GM19193 (cell line): Measurements from ENCODE around the gene STX1A.

Experiments
- POLR2A ChIP-seq: IDR thresholded peaks from 4 replicates; pipeline ENCODE4 v1.6.1; 2011; ENCODE audit not compliant: insufficient read depth, insufficient read length; ENCODE audit errors: extremely low read depth

The STX1A gene

DNA sequence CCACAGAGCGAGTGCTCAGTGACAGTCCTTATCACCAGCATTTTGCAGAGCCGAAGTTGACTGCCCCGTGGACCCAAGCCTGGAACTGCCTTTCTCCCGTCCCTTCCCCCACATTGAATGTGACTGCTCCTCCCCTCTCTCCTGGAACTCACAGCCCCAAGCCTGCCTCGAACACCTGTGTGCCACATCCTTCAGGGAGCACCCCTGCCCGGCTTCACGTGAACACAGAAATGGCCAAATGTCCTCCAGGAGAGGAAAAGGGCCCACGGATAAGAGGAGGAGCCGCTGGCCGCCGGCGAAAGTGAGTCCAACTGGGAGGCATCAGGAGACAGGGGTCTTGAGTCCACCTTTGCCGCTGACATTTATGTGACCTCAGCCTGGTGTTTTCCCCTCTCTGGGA lies 16.2 kb downstream of the STX1A start:
- no peak for TF ChIP-seq POLR2A

DNA sequence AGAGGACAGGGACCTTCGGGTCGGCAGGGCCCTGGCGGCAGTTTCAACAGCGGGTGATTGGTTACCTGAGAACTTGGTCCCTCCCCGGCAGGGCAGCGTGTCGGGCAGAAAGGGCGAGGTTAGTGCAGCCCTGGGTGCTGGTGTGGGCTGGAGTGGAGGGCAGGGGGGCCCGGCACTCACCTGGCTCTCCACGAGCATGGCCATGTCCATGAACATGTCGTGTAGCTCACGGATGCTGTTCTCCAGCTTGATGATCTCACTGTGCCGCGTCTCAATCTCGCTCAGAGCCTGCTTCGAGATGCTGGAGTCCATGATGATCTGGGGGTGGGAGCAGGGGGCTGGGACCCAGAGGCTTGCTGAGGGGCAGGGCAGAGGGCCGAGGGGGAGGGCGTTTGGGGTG lies 16.8 kb downstream of the STX1A start:
- TF ChIP-seq POLR2A = no peak

DNA sequence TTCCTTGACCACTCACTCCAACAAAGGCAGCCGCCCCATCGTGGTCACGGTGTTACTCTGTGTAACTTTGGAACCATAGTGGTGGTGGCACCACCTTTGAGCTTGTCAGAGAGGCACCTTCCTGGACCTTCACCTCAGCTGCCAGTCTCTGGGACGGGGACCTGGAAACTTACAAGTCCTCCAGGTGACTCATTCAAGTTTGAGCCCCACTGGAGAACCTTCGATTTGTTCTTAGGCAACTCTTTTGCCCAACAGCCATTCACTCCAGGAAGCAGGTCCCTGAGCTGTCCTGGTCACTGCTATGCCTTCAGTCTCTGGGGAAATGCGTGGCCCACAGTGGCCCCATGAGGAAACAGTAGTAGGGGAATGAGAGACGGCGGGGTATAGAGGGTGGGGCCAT lies 17.2 kb downstream of the STX1A start:
- no peak for TF ChIP-seq POLR2A

DNA sequence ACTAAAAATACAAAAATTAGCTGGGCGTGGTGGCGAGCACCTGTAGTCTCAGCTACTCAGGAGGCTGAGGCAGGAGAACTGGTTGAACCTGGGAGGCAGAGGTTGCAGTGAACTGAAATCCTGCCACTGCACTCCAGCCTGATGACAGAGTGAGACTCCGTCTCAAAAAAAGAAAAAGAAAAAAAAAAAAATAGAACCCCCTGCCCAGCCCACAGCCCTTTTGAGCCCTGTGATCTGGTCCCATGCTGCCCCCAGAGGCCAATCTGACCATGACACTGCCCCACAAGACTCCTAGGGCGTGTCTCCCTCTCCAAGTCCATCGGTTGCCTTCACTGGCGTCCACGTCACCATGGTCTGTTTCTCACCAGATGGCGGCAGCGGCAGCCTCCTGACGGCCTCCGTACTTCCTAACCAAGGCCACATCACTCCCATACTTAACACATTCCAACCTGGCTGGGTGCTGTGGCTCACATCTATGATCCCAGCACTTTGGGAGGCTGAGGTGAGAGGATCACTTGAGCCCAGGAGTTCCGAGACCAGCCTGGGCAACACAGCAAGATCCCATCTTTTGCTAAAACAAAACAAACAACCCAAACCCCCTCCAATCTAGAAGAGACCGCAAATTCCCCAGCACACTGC lies 18.0 kb downstream of the STX1A start:
- no peak for TF ChIP-seq POLR2A

DNA sequence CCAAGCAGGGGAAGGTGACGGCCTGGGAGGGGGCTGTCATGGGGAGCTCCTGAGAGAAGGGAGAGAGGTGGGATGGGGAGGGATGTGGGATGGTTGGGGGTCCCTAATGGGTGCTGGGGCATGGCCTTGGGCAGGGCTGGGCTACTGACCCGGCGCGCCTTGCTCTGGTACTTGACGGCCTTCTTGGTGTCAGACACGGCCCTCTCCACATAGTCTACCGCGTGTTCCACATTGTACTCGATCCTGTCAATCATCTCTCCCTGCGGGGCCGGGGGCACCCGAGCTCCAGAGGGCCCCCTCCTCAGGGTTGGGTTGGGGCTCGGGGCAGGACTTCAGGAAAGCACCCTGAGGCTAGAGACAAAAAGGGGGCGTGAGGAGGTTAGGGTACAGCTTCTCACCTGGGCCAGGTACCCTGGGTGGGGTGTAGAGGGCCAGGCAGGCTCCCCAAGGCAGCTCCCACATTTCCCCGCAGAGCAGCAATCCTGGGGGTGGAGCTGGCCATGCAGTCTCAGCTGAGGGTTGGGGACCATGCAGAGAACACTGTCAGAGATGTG lies 18.8 kb downstream of the STX1A start:
- no peak for TF ChIP-seq POLR2A

DNA sequence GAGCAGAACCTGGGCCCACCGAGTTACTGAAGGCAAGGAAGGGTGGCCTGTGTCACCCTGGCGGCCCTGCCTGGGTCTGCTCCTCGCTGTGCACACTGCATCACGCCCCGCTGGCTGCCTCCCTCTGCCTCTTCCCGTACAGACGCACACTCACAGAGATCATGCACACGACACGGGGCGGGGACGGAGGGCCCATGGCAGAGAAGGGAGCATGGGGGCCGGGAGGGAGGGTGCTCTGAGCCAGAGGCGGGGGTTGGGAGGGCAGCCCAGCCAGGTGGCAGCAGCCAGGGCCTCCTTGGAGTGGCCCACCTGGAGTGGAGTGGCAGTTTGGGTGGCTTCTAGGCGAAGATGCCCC lies 19.4 kb downstream of the STX1A start:
- no peak for TF ChIP-seq POLR2A

DNA sequence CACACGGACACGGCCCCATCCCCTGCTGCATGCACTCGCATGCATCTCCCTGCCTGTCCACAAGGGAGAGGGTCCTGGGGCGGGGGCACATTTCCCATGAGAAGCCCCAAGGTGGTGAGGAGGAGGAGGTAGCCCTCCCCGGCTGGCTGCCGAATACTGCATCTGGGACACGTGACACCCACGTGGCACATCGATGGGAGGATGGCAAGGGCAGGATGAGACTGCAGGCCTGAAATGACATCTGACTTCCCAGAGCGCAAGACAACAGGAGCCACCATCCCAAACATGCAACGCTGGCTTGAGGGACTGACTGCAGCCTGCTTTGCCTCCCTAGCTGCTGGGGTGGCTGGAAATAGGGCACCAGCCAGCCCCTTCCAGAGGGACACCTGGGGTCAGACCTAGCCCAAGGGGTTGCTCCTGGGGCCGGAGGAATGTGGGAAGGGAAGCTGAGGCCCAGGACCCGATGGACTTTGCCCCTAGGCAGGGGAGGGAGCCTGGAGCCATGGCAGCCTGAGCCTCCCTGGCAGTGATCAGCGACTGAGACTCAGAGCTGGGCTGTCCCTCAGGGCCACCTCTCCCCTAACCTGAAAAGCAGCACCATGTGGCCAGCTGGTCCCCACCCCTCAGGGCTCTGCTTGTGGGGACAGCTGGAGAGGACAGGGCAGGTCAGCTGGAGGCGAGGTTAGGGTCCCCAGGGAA lies 19.9 kb downstream of the STX1A start:
- TF ChIP-seq POLR2A = no peak

DNA sequence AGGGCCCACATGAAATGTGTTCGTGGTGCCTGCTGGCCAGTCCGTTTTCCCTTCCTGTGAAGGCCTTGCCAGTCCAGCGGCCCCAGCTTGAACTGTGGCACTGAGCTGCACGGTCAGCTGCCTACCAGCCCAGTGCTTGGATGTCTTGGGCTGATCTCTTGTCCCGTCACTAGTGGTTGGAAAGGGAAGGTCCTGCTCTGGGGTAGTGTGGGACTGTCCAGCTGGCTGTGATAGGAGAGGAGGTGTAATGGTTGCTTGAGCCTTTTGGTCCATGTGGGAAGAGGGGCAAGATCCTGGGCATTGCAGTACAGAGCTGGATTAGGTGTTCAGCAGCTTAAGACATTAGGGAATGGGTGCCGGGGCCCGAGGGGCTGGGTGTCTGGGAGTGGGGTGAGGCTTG lies 21.1 kb downstream of the STX1A start:
- no peak for TF ChIP-seq POLR2A

DNA sequence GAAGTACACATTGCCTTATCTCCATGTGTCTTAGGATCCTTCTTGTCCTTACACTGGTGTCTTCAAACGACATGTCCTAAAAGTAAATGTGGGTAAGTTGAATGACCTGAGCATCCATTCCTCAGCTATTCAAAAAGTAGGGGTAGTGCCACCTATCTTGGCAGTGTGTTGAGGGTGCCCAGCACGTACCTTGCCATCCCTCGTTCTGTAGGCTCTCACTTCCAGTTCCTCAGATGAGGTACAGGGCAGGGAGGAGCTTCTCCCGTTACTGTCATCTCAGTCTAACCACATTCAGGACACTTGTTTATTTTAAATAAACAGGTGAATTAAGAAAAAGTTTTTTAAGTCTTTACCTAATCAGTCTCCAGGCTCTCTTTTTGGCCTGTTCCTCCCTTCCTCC lies 23.1 kb downstream of the STX1A start:
- TF ChIP-seq POLR2A = no peak

DNA sequence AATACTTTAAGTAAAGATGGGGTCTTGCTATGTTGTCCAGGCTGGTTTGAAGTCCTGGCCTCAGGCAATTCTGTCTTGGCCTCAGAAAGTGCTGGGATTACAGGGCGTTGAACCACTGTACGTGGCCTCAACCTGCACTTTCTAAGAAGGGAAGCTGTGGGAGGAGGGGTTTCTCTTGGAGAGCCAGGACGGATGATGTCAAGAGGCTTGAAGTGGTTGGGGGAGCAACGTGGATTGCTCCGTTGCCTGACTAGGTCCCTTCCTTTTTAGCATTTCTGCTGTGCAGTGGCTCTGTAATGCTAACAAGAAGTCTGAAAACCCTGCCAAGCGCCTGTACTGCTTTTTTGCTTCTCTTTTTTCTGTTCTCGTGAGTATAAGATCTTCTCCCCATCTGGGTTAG lies 28.8 kb downstream of the STX1A start:
- no peak for TF ChIP-seq POLR2A

DNA sequence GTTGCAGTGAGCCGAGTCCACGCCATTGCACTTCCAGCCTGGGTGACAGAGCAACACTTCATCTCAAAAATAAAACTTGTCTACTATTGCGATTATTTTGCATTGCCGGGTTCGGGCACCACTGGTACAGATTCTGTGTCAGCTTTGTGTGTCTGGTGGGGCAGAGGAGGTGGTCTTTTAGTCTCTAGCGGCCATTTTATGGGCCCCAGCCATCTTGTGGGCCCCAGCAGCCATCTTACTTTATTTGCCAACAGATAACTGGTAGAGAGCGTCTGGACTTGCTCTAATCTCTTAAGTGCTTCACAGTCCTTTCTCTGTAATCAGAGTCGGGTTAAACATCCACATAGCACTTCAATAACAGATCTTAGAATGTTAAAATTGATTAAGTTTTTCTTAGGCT lies 31.2 kb downstream of the STX1A start:
- TF ChIP-seq POLR2A = no peak

DNA sequence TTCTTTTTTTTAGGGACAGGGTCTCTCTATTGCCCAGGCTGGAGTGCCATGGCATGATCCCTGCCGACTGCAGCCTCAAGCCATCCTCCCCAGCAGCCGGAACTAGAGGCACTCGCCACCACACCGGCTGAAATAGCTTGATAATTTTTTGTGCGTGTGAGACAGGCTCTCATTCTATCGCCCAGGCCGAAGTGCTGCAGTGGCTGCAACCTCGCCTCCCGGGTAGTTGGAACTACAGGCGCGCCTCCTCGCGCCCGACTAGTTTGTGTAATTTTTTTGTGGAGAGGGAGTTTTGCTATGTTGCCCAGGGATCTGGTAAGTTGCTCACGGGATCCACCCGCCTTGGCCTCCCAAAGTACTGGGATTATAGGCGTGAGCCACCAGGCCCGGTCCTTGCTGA lies 34.2 kb downstream of the STX1A start:
- no peak for TF ChIP-seq POLR2A

DNA sequence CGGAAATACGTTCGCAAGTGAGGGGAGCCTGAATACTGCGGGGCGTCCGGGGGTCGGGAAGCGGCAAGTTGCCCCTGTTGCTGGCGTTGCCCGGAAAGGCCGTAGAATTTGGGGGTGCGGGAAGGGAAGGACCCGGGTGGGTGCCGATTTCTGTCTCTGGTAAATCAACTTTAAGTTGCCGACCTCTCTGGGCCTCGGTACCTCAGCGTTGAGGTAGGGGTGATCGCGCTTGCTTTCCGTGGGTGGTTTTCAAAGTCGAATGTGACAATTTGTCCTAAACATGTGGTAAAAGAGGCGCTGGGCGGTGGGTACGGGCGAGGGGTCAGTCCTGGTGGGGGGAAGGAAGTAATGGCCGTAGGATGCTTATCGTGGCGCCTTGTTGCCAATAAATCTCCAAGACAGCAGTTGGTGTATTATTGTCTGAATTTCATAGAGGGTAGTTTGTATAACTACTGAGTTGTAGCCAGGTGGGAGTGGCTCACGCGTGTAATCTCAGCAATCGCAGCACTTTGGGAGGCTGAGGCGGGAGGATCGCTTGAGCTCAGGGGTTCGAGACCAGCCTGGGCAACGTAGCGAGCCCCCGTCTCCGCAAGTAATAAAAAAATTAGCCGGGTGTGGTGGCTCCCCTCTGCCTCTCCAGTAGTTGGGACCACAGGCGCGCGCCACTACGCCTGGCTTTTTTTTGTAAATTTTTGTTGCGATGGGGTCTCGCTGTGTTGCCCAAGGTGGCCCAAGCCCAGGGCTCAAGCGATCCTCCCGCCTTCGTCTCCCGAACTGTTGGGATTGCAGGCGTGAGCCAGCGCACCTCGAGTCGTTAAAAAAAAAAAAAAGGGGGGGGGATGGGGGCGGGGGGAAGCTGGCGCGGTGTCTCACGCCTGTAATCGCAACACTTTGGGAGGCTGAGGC lies 35.4 kb downstream of the STX1A start:
- no peak for TF ChIP-seq POLR2A

DNA sequence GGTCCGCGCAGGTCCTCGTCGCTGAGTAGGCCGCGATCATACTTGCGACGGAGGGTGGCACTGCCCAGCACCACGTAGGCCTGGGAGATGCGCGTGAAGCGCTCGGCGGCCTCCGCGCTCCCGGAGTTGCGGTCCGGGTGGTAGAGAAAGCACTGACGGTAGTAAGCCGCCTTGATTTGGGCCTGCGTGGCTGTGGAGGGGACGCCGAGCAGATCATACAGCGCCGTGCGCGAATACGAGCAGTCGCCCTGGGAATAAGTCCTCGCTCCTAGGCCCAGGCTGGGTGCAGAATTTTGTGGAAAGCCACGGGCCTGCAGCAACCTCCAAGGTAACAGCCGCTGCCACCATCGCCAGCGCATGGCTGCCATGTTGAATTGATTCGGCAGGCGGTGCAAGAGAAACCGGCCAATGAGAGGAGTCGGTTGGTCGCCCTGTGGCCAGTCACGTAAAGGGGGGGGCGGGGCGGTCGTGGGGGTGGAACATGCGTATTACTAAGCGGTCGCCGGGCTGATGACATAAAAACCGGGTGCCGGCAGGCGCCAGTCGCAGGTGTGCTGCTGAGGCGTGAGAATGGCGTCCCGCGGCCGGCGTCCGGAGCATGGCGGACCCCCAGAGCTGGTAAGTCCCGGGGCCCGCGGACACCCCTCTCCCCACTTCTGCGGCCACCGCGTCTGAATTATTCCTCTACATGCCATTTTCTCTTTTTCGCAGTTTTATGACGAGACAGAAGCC lies 36.2 kb downstream of the STX1A start, which contains the start of the genes BUD23 and DNAJC30:
Gene BUD23, plus strand, starts transcription at position 542 of the 732 bp plus-strand sequence. Its CDS starts 29 bp downstream, at position 571.
Gene DNAJC30, minus strand, starts transcription at position 398 of the 732 bp plus-strand sequence. Its CDS starts 30 bp downstream, at position 368.
- peak; percentile 92 for TF ChIP-seq POLR2A

DNA sequence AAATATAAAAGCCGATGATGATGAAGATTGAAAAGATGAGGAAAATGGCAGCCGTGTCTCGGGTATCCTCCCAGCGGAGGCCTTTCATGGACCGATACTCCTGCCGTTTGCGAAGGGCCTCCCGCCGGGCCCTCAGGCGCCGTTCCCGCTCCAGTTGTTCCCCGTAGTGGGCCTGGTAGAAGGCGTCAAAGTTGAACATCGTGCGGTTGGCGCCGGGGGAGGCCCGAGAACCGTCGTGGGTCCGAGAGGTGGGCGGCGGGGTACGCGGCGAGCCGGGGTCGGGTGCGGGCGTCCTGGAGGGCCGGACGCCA lies 36.8 kb downstream of the STX1A start:
- TF ChIP-seq POLR2A = no peak
